GM12864 (cell line): ENCODE data around the gene DYRK1B.

ENCODE experiments used
- DNase-seq: peaks from one replicate; pipeline ENCODE4 v3.0.0-alpha.2; 2011; ENCODE audit warnings: low read depth
- H3K4me3 ChIP-seq: 2 replicates; pipeline ENCODE4 v1.5.1; 2011; ENCODE audit warnings: mild to moderate bottlenecking, low read depth, low read length, control low read depth
- CTCF ChIP-seq: IDR thresholded peaks from 2 replicates; pipeline ENCODE4 v1.5.1; 2011; ENCODE audit warnings: low read depth, mild to moderate bottlenecking, moderate library complexity, low read length, control low read depth, inconsistent platforms; ENCODE audit errors: missing control alignments

Gene DYRK1B

GRCh38 chr19:39848392-39848791, 14.4 kb upstream of the DYRK1B start:
- no peak for DNase-seq
- no peak for TF ChIP-seq CTCF
- H3K4me3 ChIP-seq = no peak overlapping the region

- no peak for DNase-seq
- TF ChIP-seq CTCF = no peak
- no peak overlapping the region for H3K4me3 ChIP-seq
These were observed 13.6 kb upstream of the DYRK1B start for GRCh38 chr19:39847525-39847924.

- DNase-seq = no peak
- peak overlapping the region; percentile 82 for H3K4me3 ChIP-seq
- TF ChIP-seq CTCF = no peak
These were observed 12.9 kb upstream of the DYRK1B start for GRCh38 chr19:39846678-39847486.

- peak; percentile 80 for DNase-seq
- TF ChIP-seq CTCF = no peak
- H3K4me3 ChIP-seq = peak within 1 kb of the TSS; percentile 82
These were observed 12.1 kb upstream of the DYRK1B start, which contains the start of gene FBL for GRCh38 chr19:39845933-39846677. Gene FBL, minus strand, starts transcription at chr19:39846379. Its CDS starts 79 bp downstream, at chr19:39846300.

- no peak for DNase-seq
- TF ChIP-seq CTCF = peak; percentile 21
- peak overlapping the region; percentile 82 for H3K4me3 ChIP-seq
These were observed 11.6 kb upstream of the DYRK1B start for GRCh38 chr19:39845584-39845932.

- no peak for DNase-seq
- TF ChIP-seq CTCF = no peak
These were observed 11.2 kb upstream of the DYRK1B start for GRCh38 chr19:39845172-39845571.

More at GRCh38 chr19:39845172-39845571, 11.2 kb upstream of the DYRK1B start:
- peak overlapping the region; percentile 82 for H3K4me3 ChIP-seq
